A549 (cell line): ENCODE measurements around the gene PPP1R9B. TPM values are rescaled to one million over a fixed set of nuclear protein-coding genes. Genes with fewer than 3 reads are reported as not detected.

Experiments used
- ATAC-seq, 2 experiments: fragments of 200-7000 bp in 1 of 2; fragments of >200 bp in 1 of 2; cut with Nextera tagmentation in 1 of 2; cut with Tn5 transposase in 1 of 2; 3 replicates each; pipeline versions ENCODE4 v1.8.0 to v1.9.1; 2018 to 2020; ENCODE audit warnings: mild to moderate bottlenecking in 1 of 2, moderate library complexity in 1 of 2
- CTCF ChIA-PET: fragments of 300-600 bp; sonication (Branson Sonifier 250); formaldehyde crosslinking; extraction: SDS; loops from one replicate; lab custom pipeline; 2021; ENCODE audit warnings: antibody characterized with exemption, inconsistent platforms; lab: Yijun Ruan, JAX
- POLR2A ChIA-PET: fragments of 350-600 bp; formaldehyde crosslinking; extraction: SDS; loops from one replicate; lab custom pipeline; 2021; ENCODE audit warnings: antibody characterized with exemption, inconsistent platforms; lab: Yijun Ruan, JAX
- DNase-seq, 2 experiments: peaks; one replicate each; pipeline versions ENCODE4 v3.0.0 to v3.0.0-alpha.2; 2011 to 2016; ENCODE audit warnings: low read depth in 1 of 2, low spot score in 1 of 2
- FAIRE-seq: peaks from 2 replicates; lab custom pipeline; 2011; peaks lifted over from hg19 to GRCh38; lab: Jason Lieb, UNC
- H3K27ac ChIP-seq, 2 experiments: fragments of >200 bp; sonication (Bioruptor Twin); formaldehyde crosslinking; 3 replicates each; pipeline ENCODE4 v1.5.1; 2016 to 2017
- H3K4me1 ChIP-seq: fragments of >200 bp; sonication (Bioruptor Twin); formaldehyde crosslinking; 3 replicates; pipeline ENCODE4 v1.6.1; 2016
- H3K4me2 ChIP-seq: fragments of >200 bp; sonication (Bioruptor Twin); formaldehyde crosslinking; 3 replicates; pipeline ENCODE4 v1.6.1; 2016
- H3K4me3 ChIP-seq: fragments of >200 bp; sonication (Bioruptor Twin); formaldehyde crosslinking; 3 replicates; pipeline ENCODE4 v1.5.1; 2016
- H3K9me3 ChIP-seq: fragments of >200 bp; sonication (Bioruptor Twin); formaldehyde crosslinking; 3 replicates; pipeline ENCODE4 v1.6.1; 2016
- ATOH8 ChIP-seq: fragments of 250-450 bp; sonication (Bioruptor Pico); IDR thresholded peaks from 2 replicates; pipeline ENCODE4 v1.5.0; 2020; ENCODE audit warnings: low read depth, mild to moderate bottlenecking, moderate library complexity
- BHLHE40 ChIP-seq: IDR thresholded peaks from 2 replicates; pipeline ENCODE4 v1.6.1; 2012; ENCODE audit warnings: low read depth, low read length, inconsistent platforms
- CEBPB ChIP-seq, 2 experiments: fragments of >200 bp in 1 of 2; sonication (Bioruptor Twin) in 1 of 2; formaldehyde crosslinking in 1 of 2; IDR thresholded peaks; 2 replicates each; pipeline ENCODE4 v1.6.1; 2012 to 2016
- CHD2 ChIP-seq: fragments of 150-350 bp; IDR thresholded peaks from 2 replicates; pipeline ENCODE4 v1.6.1; 2014; ENCODE audit warnings: low read length; ENCODE audit not compliant: partially characterized antibody
- CTCF ChIP-seq: fragments of >200 bp; sonication (Bioruptor Twin); formaldehyde crosslinking; IDR thresholded peaks from 3 replicates; pipeline ENCODE4 v1.5.1; 2016
- EHF ChIP-seq: fragments of 250-450 bp; sonication (Bioruptor Pico); IDR thresholded peaks from 2 replicates; pipeline ENCODE4 v1.5.0; 2020; ENCODE audit warnings: mild to moderate bottlenecking
- ELK1 ChIP-seq: fragments of 150-350 bp; IDR thresholded peaks from 2 replicates; pipeline ENCODE4 v1.6.1; 2014; ENCODE audit warnings: low read depth, mild to moderate bottlenecking, low read length
- EP300 ChIP-seq, 2 experiments: fragments of >200 bp; sonication (Bioruptor Twin); formaldehyde crosslinking; IDR thresholded peaks; 2 replicates in 1 of 2; 3 replicates in 1 of 2; pipeline ENCODE4 v1.6.1; 2016 to 2017
- FOXS1 ChIP-seq: fragments of 250-450 bp; sonication (Bioruptor Pico); IDR thresholded peaks from 2 replicates; pipeline ENCODE4 v1.5.0; 2020; ENCODE audit warnings: mild to moderate bottlenecking, moderate library complexity
- HDAC2 ChIP-seq: fragments of 200-600 bp; sonication (generic); IDR thresholded peaks from 2 replicates; pipeline ENCODE4 v1.6.1; 2016
- HES2 ChIP-seq: fragments of >200 bp; sonication (Bioruptor Twin); formaldehyde crosslinking; IDR thresholded peaks from 2 replicates; pipeline ENCODE4 v1.6.1; 2016
- HMGXB4 ChIP-seq: fragments of 250-450 bp; sonication (Bioruptor Pico); IDR thresholded peaks from 2 replicates; pipeline ENCODE4 v1.5.0; 2021; ENCODE audit warnings: mild to moderate bottlenecking, moderate library complexity, borderline replicate concordance
- HOXB5 ChIP-seq: fragments of 250-450 bp; sonication (Bioruptor Pico); IDR thresholded peaks from 2 replicates; pipeline ENCODE4 v1.5.0; 2020; ENCODE audit warnings: mild to moderate bottlenecking, moderate library complexity
- JUNB ChIP-seq: fragments of >200 bp; sonication (Bioruptor Twin); formaldehyde crosslinking; IDR thresholded peaks from 2 replicates; pipeline ENCODE4 v1.6.1; 2016
- MAX ChIP-seq: IDR thresholded peaks from 2 replicates; pipeline ENCODE4 v1.6.1; 2012
- MAZ ChIP-seq: fragments of 150-350 bp; IDR thresholded peaks from 2 replicates; pipeline ENCODE4 v1.6.1; 2014; ENCODE audit warnings: antibody characterized with exemption, low read depth, low read length, borderline replicate concordance
- NFE2L2 ChIP-seq: fragments of 150-350 bp; conservative IDR thresholded peaks from 2 replicates; pipeline ENCODE4 v1.6.1; 2014; ENCODE audit warnings: low read length
- NPAS2 ChIP-seq: fragments of 250-450 bp; sonication (Bioruptor Pico); IDR thresholded peaks from 2 replicates; pipeline ENCODE4 v1.8.0; 2022; ENCODE audit warnings: mild to moderate bottlenecking, moderate library complexity, borderline replicate concordance
- NR3C1 ChIP-seq: fragments of >200 bp; sonication (Bioruptor Twin); formaldehyde crosslinking; IDR thresholded peaks from 3 replicates; pipeline ENCODE4 v1.6.1; 2017
- POLR2A ChIP-seq: IDR thresholded peaks from 2 replicates; pipeline ENCODE4 v1.6.1; 2012; ENCODE audit warnings: mild to moderate bottlenecking, low read length
- RAD21 ChIP-seq, 2 experiments: fragments of >200 bp in 1 of 2; sonication (Bioruptor Twin) in 1 of 2; formaldehyde crosslinking in 1 of 2; IDR thresholded peaks in 1 of 2; conservative IDR thresholded peaks in 1 of 2; 2 replicates in 1 of 2; 3 replicates in 1 of 2; pipeline ENCODE4 v1.6.1; 2012 to 2018; ENCODE audit warnings: inconsistent platforms in 1 of 2
- RARB ChIP-seq: fragments of 250-450 bp; sonication (Bioruptor Pico); IDR thresholded peaks from 2 replicates; pipeline ENCODE4 v1.8.0; 2021; ENCODE audit warnings: mild to moderate bottlenecking, moderate library complexity
- RNF2 ChIP-seq: fragments of 200-600 bp; sonication (generic); IDR thresholded peaks from 2 replicates; pipeline ENCODE4 v1.6.1; 2016; ENCODE audit warnings: low read depth, mild to moderate bottlenecking, antibody characterized with exemption, moderate library complexity, borderline replicate concordance
- SMC3 ChIP-seq: fragments of >200 bp; sonication (Bioruptor Twin); formaldehyde crosslinking; IDR thresholded peaks from 3 replicates; pipeline ENCODE4 v1.6.1; 2018; ENCODE audit warnings: inconsistent platforms
- ZFP36 ChIP-seq: fragments of 450-650 bp; IDR thresholded peaks from 2 replicates; pipeline ENCODE4 v1.6.1; 2014; ENCODE audit warnings: borderline replicate concordance; ENCODE audit not compliant: partially characterized antibody
- ZNF302 ChIP-seq: fragments of 250-450 bp; sonication (Bioruptor Pico); IDR thresholded peaks from 2 replicates; pipeline ENCODE4 v1.9.0; 2021; ENCODE audit warnings: inconsistent platforms, mild to moderate bottlenecking, moderate library complexity
- WGBS: methylation state at CpG from one replicate; pipeline ENCODE4 v1.1.6; 2017; ENCODE audit errors: missing lambda C conversion rate; 5-methylcytosine and 5-hydroxymethylcytosine counted together
- polyA plus RNA-seq, 4 experiments: library from polyadenylated mRNA; depleted of rRNA in 3 of 4; stranded (reverse); fragments of >200 nt; fragmentation: RNase III in 1 of 4; extraction: RNeasy Plus Mini Kit Qiagen cat#74134 plus additional on column Dnase treatment in 1 of 4; gene quantifications; 2 replicates in 3 of 4; 3 replicates in 1 of 4; pipeline ENCODE4 v1.2.3, GENCODE V29; 2011 to 2017

PPP1R9B gene
- polyA plus RNA-seq, 2 of the 4 experiments (the other 2 are of a cell fraction): 22.0 to 40.6 TPM

GRCh38 chr17:50154604-50155003 is 4.1 kb upstream of the PPP1R9B start:
- no peaks in the 10 kb centered on the region for H3K9me3 ChIP-seq
- 55% methylated on average over 1 of the region's 1 CpG for WGBS
- H3K4me3 ChIP-seq: no peak overlapping the region
- DNase-seq (no peak), FAIRE-seq (no peak), ATAC-seq (no peak)
- ChIA-PET POLR2A (interaction anchor here (0.5 kb wide), 1 partner anchor 94 kb away, joined by 3 read pairs; no protein-coding TSS in a partner anchor), CTCF (interaction anchor here (1.1 to 60.2 kb wide), 6 partner anchors 9 to 142 kb away, joined by 3 to 1356 read pairs (median 26); partner anchors contain the start of genes PDK2 and SGCA)
- H3K27ac ChIP-seq: peak overlapping the region in 1 of 2 experiments; percentile 96; a peak in 3 of 6 replicates
- peak overlapping the region; percentile 6; the same call in 1 of the 3 replicates for H3K4me2 ChIP-seq
- H3K4me1 ChIP-seq: peaks cover 26% of the 10 kb centered on the region
- TF ChIP-seq FOXS1 (CRISPR knock-in tag): no peak
- no peak for TF ChIP-seq RAD21 (conservative IDR thresholded peaks at IDR 0.05 in 1 of 2, IDR thresholded peaks at IDR 0.05 in 1 of 2)
- no peak for TF ChIP-seq SMC3
- TF ChIP-seq ATOH8 (CRISPR knock-in tag): no peak
- TF ChIP-seq HDAC2: no peak
- TF ChIP-seq CEBPB (IDR thresholded peaks at IDR 0.05): no peak
- TF ChIP-seq NR3C1: no peak
- TF ChIP-seq NPAS2 (CRISPR knock-in tag): no peak
- no peak for TF ChIP-seq ZNF302 (CRISPR knock-in tag)
- TF ChIP-seq CHD2: no peak
- TF ChIP-seq HOXB5 (CRISPR knock-in tag): no peak
- no peak for TF ChIP-seq HES2
- no peak for TF ChIP-seq ELK1
- TF ChIP-seq JUNB: no peak
- TF ChIP-seq EP300 (IDR thresholded peaks at IDR 0.05): no peak
- no peak for TF ChIP-seq MAX
- no peak for TF ChIP-seq MAZ
- TF ChIP-seq HMGXB4 (CRISPR knock-in tag): no peak
- TF ChIP-seq BHLHE40: no peak

GRCh38 chr17:50153650-50154575 is 3.4 kb upstream of the PPP1R9B start:
- WGBS: 87% methylated on average over 16 of the region's 16 CpGs
- no peak for FAIRE-seq
- no peak overlapping the region for H3K4me2 ChIP-seq
- no peak for DNase-seq
- H3K9me3 ChIP-seq: no peaks in the 10 kb centered on the region
- ATAC-seq: no peak
- H3K27ac ChIP-seq: peak overlapping the region in 1 of 2 experiments; percentile 96; a peak in 3 of 6 replicates
- ChIA-PET POLR2A (interaction anchor here (0.5 kb wide), 1 partner anchor 93 kb away, joined by 3 read pairs; no protein-coding TSS in a partner anchor), CTCF (interaction anchor here (1.1 to 60.2 kb wide), 7 partner anchors 7 to 143 kb away, joined by 3 to 1356 read pairs (median 44); partner anchors contain the start of genes PDK2 and SGCA)
- H3K4me1 ChIP-seq: peaks cover 26% of the 10 kb centered on the region
- no peak overlapping the region for H3K4me3 ChIP-seq
- TF ChIP-seq RARB (CRISPR knock-in tag) (no peak), CTCF (no peak), EHF (no peak), RNF2 (no peak), POLR2A (no peak), ZFP36 (no peak), HDAC2 (no peak), NFE2L2 (no peak), MAX (no peak), BHLHE40 (no peak), SMC3 (no peak)
